ENCODE results near the gene ATF4.

The ATF4 gene

DNA sequence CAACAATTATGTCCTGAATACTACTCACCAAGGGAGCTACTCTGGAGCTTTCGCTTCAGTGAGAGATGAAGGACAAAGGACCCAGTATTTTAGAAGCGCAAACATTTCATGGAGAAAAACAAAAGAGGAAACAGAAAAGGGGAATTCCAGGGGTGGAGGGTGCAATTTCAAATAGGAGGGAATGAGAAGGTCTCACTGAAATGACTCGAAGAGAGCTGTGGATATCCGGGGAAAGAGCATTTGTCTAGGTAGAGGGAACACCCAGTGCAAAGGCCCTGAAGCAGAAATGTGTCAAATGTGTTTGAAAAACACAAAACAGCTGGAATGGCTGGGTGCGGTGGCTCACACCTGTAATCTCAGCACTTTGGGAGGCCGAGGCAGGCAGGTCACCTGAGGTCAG, 9.8 kb downstream of the ATF4 start:
- DNase-seq: no peak

DNA sequence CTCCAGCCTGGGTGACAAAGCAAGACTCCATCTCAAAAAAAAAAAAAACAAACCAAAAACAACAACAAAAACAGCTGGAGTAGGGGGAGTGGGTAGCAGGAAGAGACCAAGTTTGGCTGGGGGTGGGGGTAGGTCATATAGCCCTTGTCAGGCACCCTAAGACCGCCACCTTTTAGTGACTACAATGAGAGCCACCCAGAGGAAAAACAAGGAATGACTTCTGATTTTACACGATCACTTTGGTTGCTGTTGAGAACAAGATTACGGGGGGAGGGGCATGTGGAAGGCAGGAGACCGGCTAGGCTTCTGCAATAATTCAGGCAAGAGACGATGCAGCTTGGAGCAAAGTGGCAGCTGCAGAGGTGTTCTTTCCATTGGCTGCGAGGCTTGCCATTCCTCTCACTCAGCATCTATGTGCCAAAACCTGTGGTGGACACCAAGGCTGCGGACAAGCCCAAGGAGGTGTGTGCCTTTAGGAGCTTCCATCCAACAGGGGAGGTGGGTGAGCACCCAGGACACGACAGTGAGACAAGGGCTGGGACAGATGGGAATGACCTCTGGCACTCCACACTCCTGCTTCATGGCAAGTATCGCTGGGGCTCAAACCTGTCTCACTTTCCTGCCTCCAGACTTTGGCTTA, 10.4 kb downstream of the ATF4 start:
- no peak for DNase-seq

DNA sequence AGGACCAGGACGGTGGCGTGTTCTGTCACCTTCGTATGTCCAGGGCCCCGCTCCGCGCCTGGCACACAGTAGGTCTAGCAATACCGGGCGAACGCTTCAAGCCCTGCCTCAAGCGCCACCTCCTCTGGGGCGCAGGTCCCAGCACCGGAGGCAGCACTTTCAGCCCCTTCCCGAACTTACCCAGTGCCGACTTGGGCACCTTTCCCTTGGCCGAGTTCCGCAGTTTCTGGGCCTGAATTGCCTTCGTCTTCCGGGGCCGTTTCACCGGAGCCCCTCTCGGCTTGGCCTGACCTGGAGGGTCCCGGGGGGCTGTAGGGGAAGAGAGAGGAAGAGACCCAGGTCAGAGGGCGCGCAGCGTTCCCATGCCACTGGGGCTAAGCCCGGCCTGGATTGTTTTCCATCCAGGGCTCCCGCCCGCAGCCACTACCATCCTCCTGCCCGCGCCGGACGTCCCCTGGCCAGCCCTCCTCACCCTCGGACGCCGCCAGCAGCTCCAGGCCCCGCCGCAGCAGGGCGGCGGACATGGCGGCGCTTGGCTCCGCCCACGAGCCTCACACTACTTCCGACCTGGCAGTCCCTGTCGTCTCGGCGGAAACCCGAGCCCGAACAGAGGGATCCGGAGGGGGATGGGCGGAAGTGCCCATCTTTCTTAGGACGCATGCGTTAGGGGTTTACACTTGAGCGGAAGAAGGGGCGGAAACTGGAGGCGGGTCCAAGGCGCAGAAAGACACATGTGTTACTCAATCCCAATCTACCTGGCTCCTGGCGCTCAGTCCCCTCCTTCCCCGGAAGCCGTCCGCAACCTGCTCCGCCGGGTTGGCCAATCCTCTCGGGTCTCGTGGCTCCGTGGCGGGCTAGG, 12.1 kb downstream of the ATF4 start, which contains the start of gene RPS19BP1:
Gene RPS19BP1, minus strand, starts transcription at position 534 of the 859 bp plus-strand sequence. Its CDS starts 10 bp downstream, at position 524.
- peak; percentile 100 for DNase-seq

DNA sequence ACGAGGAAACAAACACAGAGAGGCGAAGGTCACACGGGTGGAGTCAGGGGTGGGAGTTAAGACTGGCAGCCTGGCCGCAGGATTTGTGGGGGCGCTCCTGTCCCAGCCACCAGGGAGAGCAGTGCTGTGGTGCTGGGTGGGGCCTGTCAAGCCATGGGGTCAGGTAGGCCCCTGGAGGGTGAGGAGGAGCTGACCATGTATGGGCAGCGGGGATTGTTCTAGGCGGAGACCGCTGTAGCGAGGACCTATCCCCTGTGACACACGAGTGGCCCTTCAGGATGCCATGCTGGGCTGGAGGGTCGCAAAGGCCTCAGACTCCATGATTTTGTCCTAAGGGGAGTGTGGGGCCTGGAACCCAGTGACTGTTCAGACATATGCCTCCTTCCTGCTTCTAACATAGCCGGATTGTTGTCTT, 13.7 kb downstream of the ATF4 start:
- DNase-seq: no peak

DNA sequence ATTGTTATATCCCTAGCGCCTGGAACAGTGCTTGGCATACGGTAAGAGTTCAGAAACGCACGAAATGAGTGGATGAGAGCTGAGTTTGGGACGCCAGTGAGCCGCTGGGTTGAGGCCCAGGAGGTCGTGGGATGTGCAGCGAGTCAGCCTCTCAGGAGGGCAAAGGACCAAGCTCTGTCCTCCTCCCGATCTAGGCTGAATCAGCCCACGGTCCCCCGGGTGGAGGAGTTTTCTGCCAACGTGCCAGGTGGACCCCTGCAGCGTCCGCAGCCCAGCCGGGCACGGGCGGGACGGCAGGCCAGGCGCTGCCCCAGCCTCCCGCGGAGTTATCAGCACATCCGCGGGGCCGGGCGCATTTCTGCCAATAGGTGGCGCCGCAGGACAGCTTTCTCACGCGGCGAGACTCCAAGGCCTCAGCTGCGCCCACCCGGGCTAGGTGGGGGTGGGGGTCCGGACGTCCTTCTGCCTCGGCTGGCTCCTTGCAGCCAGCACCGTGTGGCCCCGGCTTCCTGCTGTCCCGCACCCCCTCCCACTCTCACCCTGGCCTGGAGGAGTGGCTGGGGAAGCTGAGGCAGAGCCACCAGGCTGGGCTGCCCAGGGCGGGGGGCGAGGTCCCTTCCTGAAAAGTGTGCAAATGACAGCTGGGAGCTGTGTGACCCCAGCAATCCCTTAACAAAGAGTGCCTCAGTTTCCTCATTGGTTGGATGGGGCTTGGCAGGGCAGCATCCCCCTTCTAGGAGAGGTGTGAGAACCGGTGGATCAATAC, 14.4 kb downstream of the ATF4 start:
- DNase-seq: peak; percentile 84

DNA sequence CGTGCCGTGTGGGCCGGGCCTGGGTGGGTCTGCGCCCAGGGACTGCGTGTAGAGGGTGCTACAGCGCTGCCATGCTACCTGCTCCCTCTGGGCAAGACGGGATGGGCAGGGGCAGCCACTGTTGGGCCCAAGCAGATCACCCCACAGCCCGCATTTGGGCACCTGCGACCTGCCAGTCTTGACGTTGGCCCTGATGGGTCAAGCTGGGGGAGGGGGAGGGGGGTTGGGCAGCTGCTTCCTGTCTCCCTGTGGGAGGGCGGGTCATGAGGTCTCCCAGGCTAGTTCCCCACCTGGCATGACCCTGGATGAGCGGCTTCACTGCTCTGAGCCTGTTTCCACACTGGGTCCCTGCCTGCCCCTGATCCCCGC, 15.0 kb downstream of the ATF4 start:
- DNase-seq: no peak

DNA sequence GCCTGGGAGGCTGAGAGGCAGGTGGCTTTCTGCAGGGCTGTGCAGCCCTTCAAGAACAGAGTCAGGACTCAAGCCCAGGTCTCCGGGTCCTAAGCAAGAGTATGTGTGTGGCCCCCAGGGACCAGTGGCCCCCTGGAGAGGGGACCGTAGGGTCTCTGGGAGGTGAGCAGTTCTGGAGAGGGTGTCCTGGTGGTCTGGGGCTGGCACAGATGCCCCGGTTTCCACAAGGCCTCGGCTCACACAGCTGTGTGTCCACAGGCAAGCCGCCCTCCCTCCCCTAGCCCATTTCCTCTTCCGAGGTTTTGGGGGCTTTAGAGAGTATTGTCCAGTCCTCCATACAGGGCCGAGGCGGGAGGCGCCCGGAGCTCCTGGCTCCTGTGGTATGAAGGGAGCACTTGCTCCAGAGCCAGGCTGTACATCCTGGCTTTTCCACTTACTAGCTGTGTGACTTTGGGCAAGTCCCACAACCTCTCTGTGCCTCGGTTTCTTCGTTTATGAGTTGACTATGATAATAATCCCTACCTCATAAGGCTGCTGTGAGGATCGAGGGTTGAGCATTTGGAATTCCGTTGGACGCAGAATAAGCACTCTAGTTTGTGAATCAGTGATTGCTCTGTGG, 15.6 kb downstream of the ATF4 start:
- DNase-seq: no peak

DNA sequence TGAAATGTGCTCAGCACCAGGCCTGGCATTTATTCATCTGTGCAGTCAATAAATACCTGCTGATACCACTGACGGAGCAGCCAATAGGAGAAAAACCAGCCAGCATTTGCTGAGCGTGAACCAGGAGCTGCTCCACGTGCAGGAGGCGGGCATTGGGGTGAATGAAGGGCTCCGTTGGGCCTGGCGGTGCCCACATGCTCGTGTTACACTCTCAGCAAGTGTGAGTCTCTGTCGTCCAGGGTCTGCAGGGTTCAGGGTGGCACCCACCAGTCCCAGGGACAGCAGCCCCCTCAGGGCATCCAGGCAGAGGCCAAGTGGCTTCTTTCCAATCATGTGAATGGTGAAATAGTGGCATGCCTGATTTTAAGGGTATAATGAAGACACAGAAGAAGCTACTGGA, 16.3 kb downstream of the ATF4 start:
- DNase-seq: no peak

DNA sequence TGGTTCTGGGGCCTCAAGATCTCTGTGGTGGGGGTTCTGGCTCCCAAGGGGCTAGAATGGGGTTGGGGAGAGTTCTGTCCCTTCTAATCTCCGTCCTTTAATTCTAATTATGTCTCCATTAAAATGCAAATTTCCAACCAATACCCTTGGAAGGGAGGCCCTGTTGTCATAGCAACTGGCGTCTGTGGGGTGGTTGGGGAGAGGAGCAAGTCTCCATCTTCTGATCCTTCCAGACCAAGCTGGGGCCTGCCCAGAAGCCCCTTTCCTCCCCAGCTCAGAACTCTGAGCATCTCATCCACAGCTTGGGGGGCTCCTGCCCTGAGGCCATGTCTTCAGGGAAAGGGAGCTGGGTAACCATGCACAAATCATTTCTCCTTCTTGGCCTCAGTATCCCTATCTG, 17.6 kb downstream of the ATF4 start:
- DNase-seq: no peak

DNA sequence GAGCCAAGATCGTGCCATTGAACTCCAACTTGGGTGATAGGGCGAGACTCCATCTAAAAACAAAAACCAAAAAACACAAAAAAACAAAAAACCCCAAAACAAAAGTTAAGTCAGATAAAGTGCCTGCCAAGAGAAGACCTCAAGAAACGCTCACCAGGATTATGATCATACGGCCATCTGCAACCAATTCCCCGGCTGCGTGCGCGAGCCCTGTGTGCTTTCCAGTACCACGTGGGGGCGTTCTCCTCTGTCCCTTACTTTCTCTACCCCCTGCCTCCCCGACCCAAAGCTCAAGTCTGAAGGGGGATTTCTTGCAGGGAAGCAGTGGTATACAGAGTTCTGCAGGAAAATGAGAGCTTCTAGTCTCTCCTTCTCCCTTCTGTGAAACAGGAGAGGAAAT, 22.7 kb downstream of the ATF4 start:
- DNase-seq: peak; percentile 39

DNA sequence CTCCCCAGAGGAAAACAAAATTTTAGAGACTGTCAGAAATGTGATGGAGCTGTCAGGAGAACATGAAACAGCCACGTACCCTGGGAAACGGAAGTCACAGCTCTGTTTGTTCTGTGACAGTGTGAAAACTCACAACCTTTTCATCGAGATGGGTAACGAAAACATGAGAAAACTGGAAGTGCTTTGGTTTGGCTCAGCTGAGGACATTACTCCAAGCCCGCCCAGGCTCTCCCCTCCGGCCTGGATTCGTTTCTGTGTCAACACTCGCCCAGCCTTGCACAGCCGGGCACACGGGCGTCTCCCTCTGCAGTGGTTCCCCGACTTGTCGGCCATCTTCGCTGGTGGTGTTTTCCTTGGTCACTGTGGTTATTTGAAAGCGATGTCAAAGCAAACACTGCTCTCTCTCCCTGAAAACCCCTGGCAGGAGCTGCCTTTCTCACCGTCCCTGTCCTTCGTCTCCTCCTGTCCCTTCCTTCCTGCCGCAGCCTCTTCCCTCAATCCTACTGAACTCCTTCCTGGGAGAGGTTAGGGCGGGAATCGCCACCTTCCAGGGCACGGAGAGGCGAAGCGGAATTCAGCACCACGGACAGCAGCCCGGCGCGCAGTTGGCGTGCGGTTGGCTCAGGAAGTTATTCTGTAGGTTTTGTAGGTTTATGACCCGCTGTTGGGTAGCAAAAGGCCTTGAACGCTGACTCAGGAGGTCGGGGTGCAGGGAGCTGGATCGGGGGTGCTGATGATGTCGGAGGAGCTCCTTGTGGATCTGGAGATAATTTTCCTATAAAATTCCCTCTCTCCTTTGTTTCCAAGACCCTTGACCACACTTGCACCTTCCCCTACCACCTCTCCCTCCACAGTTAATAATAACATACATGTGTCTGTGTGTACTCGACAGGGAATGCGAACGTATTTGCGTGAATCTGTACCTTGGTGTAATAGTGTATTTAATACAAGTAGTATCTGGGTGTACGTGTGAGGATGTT, 25.3 kb downstream of the ATF4 start:
- DNase-seq: peak; percentile 78

DNA sequence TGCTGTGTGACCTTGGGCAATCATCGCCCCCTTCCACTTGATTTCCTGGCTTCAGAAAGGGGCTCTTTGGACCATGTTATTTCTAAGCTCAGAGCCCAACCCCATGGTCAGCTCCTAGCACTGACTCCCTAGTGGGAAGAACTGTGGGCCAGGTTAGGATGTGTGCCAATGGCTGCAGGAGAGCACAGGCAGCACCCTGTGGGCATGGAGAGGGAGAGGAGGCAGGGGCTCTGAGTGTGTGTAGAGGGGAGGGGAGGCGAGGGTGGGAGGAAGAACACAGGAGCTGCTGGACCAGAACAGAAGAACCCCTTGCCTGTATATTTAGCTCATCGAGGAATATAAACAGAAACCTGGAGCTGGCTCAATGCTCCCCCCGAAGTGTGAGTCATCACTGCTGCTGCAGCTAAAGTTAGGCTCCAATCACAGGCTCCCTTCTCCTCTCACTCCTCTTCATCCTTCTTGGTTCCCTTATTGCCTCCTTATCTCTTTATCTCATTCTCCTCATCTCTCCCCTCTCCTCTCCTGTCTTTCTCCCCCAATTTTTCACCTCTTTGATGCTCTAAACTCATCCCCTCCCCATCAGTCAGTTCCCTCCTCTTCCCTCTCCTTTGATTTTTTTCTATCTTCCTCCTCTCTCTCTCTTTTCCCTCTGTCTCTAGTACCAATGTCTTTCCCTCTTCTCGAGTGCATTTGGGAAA, 26.7 kb downstream of the ATF4 start:
- no peak for DNase-seq

DNA sequence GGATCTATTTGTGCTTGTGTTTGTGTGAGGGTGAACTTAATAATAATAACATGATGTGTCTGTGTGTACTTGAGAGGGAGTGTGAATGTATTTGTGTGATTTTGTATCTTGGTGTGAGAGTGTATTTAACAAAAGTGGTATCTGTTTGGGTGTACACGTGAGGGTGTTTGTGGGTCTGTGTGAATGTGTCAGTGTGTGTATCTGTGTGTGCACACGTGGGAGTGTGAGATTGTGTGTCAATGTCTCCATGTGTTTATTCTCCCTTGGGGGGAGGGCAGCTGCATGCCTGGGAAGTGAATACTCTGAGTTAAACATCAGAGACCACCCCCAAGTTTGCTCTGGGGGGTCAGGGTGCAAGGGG, 27.2 kb downstream of the ATF4 start:
- no peak for DNase-seq

DNA sequence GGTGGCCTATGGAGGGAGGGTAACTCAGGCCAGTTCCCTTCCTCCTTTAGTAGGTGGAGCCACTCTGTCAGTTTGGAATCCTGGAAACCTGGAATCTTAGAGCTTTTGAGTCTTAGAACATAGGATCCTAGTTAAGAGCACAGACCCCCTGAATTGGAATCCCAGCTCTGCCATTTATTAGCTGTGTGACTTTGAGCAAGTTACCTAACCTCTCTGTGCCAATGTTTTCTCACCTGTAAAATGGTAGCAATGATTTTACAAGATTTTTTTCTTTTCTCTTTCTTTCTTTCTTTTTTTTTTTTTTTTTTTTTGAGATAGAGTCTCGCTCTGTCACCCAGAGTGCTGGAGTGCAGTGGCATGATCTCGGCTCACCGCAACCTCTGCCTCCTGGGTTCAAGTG, 33.1 kb downstream of the ATF4 start:
- no peak for DNase-seq

DNA sequence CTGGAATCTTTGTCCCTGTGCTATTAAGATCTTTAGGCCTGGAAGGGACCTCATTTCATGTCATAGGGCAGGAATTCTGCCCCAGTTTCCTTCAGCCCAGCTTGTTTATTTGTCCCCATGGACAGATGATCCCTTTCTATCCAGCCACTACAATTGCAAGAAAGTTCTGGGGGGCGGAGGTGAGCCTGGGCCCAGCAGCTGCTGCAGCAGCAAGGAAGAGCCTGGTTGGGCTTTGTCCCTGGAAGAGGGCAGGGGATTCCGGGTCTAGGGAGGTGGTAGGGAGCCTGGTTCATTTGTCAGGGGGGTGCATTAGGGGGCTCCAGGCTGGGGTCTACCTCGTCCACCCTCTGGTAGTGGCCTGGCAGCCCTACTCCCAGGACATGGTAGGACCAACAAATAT, 33.8 kb downstream of the ATF4 start:
- no peak for DNase-seq

DNA sequence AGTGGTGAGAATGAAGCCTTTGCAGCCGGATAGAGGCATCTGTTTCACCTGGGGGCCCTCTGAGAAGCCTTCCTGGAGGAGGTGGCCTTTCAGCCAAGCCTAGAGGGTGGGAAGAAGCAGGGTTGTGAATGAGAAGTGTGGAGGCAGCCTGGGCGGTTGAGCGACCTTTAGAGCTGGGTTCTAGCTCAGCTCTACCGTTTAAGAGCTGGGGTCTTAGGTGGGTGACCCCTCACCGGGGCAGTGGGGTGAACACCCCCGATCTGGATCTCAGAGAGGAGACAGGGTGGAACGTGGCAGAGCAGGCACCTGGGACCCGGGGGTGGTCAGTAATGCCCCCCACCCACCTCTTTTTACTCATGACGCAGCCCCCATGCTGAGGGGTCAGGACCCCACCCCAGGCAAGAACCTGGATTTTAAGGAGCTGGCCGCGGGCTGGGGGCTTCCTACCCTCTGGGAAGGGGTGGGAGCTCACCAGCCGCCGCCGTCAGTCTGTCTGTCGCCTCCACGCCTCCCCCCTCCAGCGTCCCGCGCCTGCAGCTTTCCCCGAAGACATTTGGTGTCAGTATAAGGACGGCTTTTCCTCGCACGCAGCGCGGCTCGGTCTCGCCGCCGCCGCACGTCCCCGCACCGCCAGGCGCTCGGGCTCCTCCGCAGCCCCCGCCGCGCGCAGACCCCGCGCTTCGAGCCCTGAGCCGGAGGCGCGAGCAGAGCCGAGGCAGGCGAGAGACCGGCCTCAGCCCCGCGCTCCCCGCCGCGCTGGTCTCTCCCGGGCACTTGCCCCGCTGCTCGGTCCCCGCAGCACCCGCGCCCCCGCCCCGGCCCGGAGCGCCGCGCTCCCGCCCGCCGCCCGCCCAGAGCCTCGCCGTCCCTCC, 36.8 kb downstream of the ATF4 start:
- DNase-seq: peak; percentile 70

DNA sequence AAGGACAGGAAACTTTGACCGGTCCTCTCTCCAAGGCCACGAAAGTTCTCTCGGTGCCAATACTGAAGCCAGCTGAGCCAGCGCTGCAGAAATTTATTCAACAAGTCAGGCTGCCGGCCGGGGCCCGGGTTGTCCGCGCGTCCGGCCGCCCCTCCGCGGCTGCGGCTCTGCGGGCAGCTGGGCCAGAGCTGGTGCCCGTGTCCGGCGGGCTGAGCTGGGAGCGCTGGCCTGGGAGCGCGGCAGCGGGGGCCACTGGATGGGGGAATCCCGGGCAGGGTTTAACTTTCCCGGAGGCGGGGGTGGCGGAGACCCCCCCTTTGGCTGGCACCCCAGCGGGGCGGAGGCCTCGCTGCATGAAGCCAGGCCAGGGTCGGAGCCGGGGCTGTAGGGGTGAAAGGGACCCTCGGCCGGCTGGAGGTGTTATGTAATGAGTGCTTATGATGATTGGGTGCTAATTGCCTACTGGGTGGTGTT, 37.9 kb downstream of the ATF4 start:
- DNase-seq: no peak

DNA sequence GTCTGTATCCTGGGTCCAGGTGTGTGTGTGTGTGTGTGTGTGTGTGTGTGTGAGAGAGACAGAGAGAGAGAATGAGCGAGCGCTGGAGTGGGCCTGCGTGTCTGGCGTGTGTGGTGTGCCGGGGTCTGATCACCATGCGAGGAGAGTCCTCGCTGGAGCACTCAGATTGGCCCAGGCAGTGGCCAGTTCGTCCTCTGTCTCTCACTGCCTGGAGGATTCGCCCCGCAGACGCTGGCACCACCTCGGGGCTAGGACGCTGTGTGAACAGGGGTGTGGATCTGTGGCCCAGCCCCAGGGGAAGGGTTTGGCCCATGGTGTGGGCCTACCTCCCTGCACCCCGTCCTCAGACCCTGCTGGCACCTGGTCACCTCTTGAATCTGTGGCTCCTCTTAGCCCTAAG, 38.6 kb downstream of the ATF4 start:
- DNase-seq: no peak

DNA sequence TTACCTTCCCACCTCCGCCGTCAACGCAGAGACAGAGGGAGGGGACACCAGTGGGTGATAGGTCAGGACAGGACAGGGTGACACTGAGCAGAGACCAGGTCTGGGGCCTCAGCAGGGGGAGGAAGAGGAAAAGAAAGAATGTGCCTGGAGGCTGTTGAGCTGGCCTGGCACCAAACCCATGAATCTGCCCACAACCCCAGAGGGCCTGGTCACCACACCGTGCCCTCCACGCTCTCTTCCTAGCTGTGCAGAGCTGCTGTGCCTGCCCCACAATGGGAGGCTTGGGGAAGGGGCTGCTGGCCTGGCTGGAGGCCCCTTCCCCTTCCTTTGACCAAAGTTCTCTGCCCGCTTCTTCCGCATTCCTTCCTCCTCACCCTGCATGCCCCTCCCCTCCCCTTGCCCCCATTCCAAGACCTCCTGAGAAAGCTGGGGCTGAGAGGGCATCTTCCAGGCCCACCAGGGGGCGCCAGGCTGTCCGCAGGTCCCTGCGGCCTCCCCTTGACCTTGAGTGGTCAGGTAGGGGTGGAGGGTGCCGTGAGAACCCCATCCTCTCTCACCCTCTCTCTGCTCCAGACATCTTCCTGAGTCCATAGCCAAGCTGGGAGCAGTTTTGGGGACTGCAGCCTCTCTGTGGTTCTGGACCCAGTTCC, 39.2 kb downstream of the ATF4 start:
- DNase-seq: no peak

DNA sequence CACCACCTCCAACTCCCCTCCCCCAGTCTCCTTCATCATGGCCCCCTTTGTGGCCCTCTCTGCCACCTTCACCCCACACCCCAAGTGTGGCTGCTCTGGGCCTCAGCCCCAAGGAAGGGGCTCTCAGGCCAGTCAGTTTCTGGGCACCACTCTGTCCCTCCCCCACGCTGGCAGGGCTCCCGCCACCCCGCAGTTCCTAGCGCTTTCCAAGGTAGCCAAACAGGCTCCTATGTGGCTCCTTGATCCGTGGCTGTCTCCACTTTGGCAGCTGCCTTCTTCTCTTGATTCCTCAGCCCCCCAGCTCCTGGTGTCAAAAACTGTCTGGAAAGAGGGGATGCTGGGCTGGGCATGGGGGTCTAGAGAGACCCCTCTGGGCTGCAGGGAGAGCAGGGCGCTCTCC, 39.8 kb downstream of the ATF4 start:
- DNase-seq: no peak

Measured in CD4-positive, alpha-beta T cell treated with Interleukin-6 for 4 hours (primary cell).